Measurements from ENCODE around the gene TMEM178B. TPM values are rescaled to one million over a fixed set of nuclear protein-coding genes. Genes with fewer than 3 reads are reported as not detected.

The TMEM178B gene
- total RNA-seq, 1 experiment from 2014 or later: 0.11 TPM

DNA sequence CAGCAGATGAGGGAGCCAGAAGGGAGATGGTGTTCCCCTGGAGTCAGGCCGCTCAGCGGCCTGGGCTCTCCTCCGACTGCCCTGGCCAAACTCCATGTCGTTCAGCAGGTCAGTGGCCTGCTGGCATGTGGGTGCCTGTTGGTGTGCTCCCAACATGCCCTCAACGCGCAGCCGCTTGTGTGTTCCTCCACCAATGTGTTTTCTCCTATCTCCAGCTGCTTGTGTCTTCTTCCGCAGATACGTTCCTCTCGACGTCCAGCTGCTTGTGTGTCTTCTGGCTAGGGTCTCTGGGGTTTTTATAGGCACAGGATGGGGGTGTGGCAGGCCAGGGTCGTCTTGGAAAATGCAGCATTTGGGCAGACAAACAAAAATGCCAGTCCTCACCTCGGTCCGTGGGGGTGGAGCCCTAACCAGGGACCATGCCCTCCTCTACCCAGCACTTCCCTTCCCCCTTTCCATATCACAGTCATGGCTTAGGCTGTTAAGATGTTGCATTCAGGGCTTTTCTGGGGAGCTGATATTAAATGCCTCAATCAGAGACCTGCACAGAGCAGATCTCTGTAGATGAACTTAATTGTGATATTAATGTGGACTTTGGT, 111.6 kb downstream of the TMEM178B start:
- H3K27me3 Mint-ChIP-seq (ENCODE audit: insufficient read depth, unreplicated experiment): peaks cover 22% of the 10 kb centered on the region
- Histone ChIP-seq H3K27me3 (replicated peaks; ENCODE audit: control insufficient read depth, insufficient read depth, low read length) (no peaks in the 10 kb centered on the region; the same call in 1 of the 2 replicates), H3K4me3 (ENCODE audit: low read depth, low read length) (no peak overlapping the region), H3K9me3 (no peaks in the 10 kb centered on the region), H3K36me3 (ENCODE audit: control insufficient read depth, insufficient read depth, low read length) (no peaks in the 10 kb centered on the region), H3K4me1 (no peaks in the 10 kb centered on the region)
- H3K27ac Mint-ChIP-seq (ENCODE audit: unreplicated experiment): no peak overlapping the region
- no TSS peak for BruUV-seq (replicated peaks)
- no peak overlapping the region for H3K4me3 Mint-ChIP-seq (ENCODE audit: unreplicated experiment)
- ChIA-PET CTCF (no interaction called here), POLR2A (no interaction called here)
- DNase-seq: no peak
- intact Hi-C loops (cut with micrococcal nuclease; ENCODE audit: unreplicated experiment): no loop called here
- no peaks in the 10 kb centered on the region for H3K9me3 Mint-ChIP-seq (ENCODE audit: unreplicated experiment)
- no peaks in the 10 kb centered on the region for H3K36me3 Mint-ChIP-seq (ENCODE audit: insufficient read depth, unreplicated experiment)
- TF ChIP-seq CTCF (IDR thresholded peaks at IDR 0.05; ENCODE audit: insufficient read depth in 1 of 2, low read depth in 1 of 2, low read length in 1 of 2, severe bottlenecking in 1 of 2, unreplicated experiment in 1 of 2): no peak
- H3K4me1 Mint-ChIP-seq (ENCODE audit: low read depth, unreplicated experiment): no peaks in the 10 kb centered on the region

DNA sequence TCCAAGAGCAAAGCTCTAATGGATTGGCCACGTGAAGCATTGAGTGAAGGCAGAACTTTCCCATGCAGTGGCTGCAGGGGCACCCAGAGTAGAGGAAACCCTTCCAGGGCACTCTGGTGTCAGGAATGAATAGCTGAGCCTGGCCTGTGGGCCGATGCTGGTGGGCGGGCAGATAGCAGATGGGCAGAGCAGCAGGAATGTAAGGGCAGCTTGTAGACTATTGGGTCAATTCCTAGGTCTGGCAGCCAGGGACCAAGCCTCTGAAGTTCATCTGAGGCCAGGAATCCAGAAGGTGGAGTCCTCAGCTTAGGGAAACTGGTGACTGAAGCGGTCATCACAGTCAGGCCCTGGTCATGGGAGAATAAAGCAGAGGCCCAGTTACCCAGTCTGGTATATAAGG, 115.4 kb downstream of the TMEM178B start:
- ChIA-PET POLR2A (no interaction called here), CTCF (no interaction called here)
- no peak for DNase-seq
- H3K4me1 Mint-ChIP-seq (ENCODE audit: low read depth, unreplicated experiment): no peaks in the 10 kb centered on the region
- no peaks in the 10 kb centered on the region; the same call in 1 of the 2 replicates for H3K27me3 ChIP-seq (replicated peaks; ENCODE audit: control insufficient read depth, insufficient read depth, low read length)
- no peaks in the 10 kb centered on the region for H3K9me3 ChIP-seq
- intact Hi-C loops (cut with micrococcal nuclease; ENCODE audit: unreplicated experiment): no loop called here
- no TSS peak for BruUV-seq (replicated peaks)
- H3K36me3 Mint-ChIP-seq (ENCODE audit: insufficient read depth, unreplicated experiment): no peaks in the 10 kb centered on the region
- TF ChIP-seq CTCF (IDR thresholded peaks at IDR 0.05; ENCODE audit: insufficient read depth in 1 of 2, low read depth in 1 of 2, low read length in 1 of 2, severe bottlenecking in 1 of 2, unreplicated experiment in 1 of 2): no peak
- H3K4me3 ChIP-seq (ENCODE audit: low read depth, low read length): no peak overlapping the region
- no peak overlapping the region for H3K4me3 Mint-ChIP-seq (ENCODE audit: unreplicated experiment)
- H3K27me3 Mint-ChIP-seq (ENCODE audit: insufficient read depth, unreplicated experiment): peaks cover 30% of the 10 kb centered on the region
- H3K27ac Mint-ChIP-seq (ENCODE audit: unreplicated experiment): no peak overlapping the region
- H3K9me3 Mint-ChIP-seq (ENCODE audit: unreplicated experiment): no peaks in the 10 kb centered on the region
- no peaks in the 10 kb centered on the region for H3K4me1 ChIP-seq
- no peaks in the 10 kb centered on the region for H3K36me3 ChIP-seq (ENCODE audit: control insufficient read depth, insufficient read depth, low read length)

DNA sequence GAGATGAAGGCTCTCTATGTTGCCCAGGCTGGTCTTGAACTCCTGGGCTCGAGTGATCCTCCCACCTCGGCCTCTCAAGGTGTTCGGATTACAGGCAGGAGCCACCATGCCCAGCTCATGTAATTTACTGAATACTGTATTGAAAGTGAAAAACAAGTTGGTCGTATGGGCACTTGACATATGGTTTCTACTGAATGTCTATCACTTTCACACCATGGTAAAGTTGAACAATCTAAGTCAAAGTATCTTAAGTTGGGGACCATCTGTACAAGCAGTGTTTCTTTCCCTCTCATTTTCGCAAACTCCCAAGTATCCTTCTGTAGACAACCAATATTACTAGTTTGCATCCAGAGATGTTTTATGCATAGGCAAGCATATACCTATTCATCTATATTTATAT, 116.6 kb downstream of the TMEM178B start:
- no peak for TF ChIP-seq CTCF (IDR thresholded peaks at IDR 0.05; ENCODE audit: insufficient read depth in 1 of 2, low read depth in 1 of 2, low read length in 1 of 2, severe bottlenecking in 1 of 2, unreplicated experiment in 1 of 2)
- no peaks in the 10 kb centered on the region; the same call in 1 of the 2 replicates for H3K27me3 ChIP-seq (replicated peaks; ENCODE audit: control insufficient read depth, insufficient read depth, low read length)
- BruUV-seq (replicated peaks): no TSS peak
- H3K9me3 ChIP-seq: no peaks in the 10 kb centered on the region
- no peak overlapping the region for H3K4me3 ChIP-seq (ENCODE audit: low read depth, low read length)
- H3K36me3 Mint-ChIP-seq (ENCODE audit: insufficient read depth, unreplicated experiment): no peaks in the 10 kb centered on the region
- peaks cover 19% of the 10 kb centered on the region for H3K27me3 Mint-ChIP-seq (ENCODE audit: insufficient read depth, unreplicated experiment)
- no peaks in the 10 kb centered on the region for H3K9me3 Mint-ChIP-seq (ENCODE audit: unreplicated experiment)
- H3K4me1 Mint-ChIP-seq (ENCODE audit: low read depth, unreplicated experiment): no peaks in the 10 kb centered on the region
- ChIA-PET CTCF (no interaction called here), POLR2A (no interaction called here)
- no peak for DNase-seq
- intact Hi-C loops (cut with micrococcal nuclease; ENCODE audit: unreplicated experiment): no loop called here
- no peaks in the 10 kb centered on the region for H3K4me1 ChIP-seq
- H3K36me3 ChIP-seq (ENCODE audit: control insufficient read depth, insufficient read depth, low read length): no peaks in the 10 kb centered on the region
- H3K27ac Mint-ChIP-seq (ENCODE audit: unreplicated experiment): no peak overlapping the region
- no peak overlapping the region for H3K4me3 Mint-ChIP-seq (ENCODE audit: unreplicated experiment)

Measured in Caco-2 (cell line).